Pancreas (tissue), 10 donors: Measurements from ENCODE around the gene LCK. TPM values are rescaled to one million over a fixed set of nuclear protein-coding genes. Genes with fewer than 3 reads are reported as not detected.

Experiments
- ATAC-seq, 4 donors: fragments of 200-7000 bp; cut with Tn5 transposase; one replicate each; pipeline versions ENCODE4 v1.8.0 to v1.9.1; 2020; ENCODE audit warnings: mild to moderate bottlenecking in 4 of 4, moderate library complexity in 4 of 4
- DNase-seq, 6 donors: peaks; one replicate each; pipeline ENCODE4 v3.0.0-alpha.2; 2020
- FAIRE-seq: peaks from 2 replicates; lab custom pipeline; 2012; peaks lifted over from hg19 to GRCh38; lab: Jason Lieb, UNC
- H3K27ac ChIP-seq, 4 donors: fragments of 200-600 bp; sonication (generic); 1 replicate in 3 of 4; 2 replicates in 1 of 4; pipeline versions ENCODE4 v1.5.0 to v1.8.0; 2020
- H3K27me3 ChIP-seq, 4 donors: fragments of 200-600 bp; one replicate each; pipeline ENCODE4 v1.8.0; 2021
- H3K36me3 ChIP-seq, 3 donors: fragments of 200-600 bp; sonication (generic) in 1 of 3; one replicate each; pipeline versions ENCODE4 v1.5.0 to v1.8.0; 2020 to 2021
- H3K4me1 ChIP-seq, 3 donors: fragments of 200-600 bp; one replicate each; pipeline ENCODE4 v1.8.0; 2021
- H3K4me3 ChIP-seq, 4 donors: fragments of 200-600 bp; sonication (generic) in 2 of 4; one replicate each; pipeline versions ENCODE4 v1.5.0 to v1.8.0; 2020 to 2021
- H3K9me3 ChIP-seq, 4 donors: fragments of 200-600 bp; one replicate each; pipeline ENCODE4 v1.8.0; 2021
- CTCF ChIP-seq, 4 donors: fragments of 200-600 bp; sonication (generic) in 3 of 4; IDR thresholded peaks; one replicate each; pipeline versions ENCODE4 v1.5.0 to v1.8.0; 2021; ENCODE audit warnings: antibody characterized with exemption in 4 of 4
- WGBS, 2 donors: extraction: QIAGEN DNeasy Blood & Tissue Kit; methylation state at CpG; one replicate each; pipeline ENCODE4 v1.1.7; 2013; 5-methylcytosine and 5-hydroxymethylcytosine counted together
- intact Hi-C, 3 donors: fragments of 100-400 bp; cut with DNase I; formaldehyde crosslinking; loops; one replicate each; pipeline versions ENCODE4 v1.11.1 to v1.14.2; 2022
- polyA plus RNA-seq, 2 donors: library from polyadenylated mRNA; stranded (reverse); fragments of 200-250 nt; gene quantifications; one replicate each; pipeline ENCODE4 v1.2.3, GENCODE V29; 2013
- total RNA-seq, 6 donors: library from RNA; stranded (reverse); fragmentation: NEBNext Ultra II Directional in 4 of 6; extraction: Animal tissue kit (Norgen Biotek cat#: 25700) in 4 of 6; gene quantifications; one replicate each; pipeline versions ENCODE4 v1.2.1 to v1.2.4, GENCODE V29; 2021 to 2023
- donor health status: healthy with polysubstance abuse.
- donor health status: DM: no; HTN: no; CAD: no; lungs with moderate emphysema.
- donor health status: DM: no; HTN: no; CAD: no.
- donor health status: control.
- donor health status: control.
- donor health status: Bipolar disorder and iron deficiency.
- donor health status: DM: yes; HTN: yes; CAD: no.
- donor health status: DM: no; HTN: no; CAD: no.
- donor health status: DM: no; HTN: no; CAD: no.
- donor health status: DM: yes; HTN: yes; CAD: no.

The LCK gene
- total and polyA plus RNA-seq, 8 donors, result 0.09 to 1.6 (median 0.85) TPM

- TF ChIP-seq CTCF (IDR thresholded peaks at IDR 0.05), result no peak
- H3K4me3 ChIP-seq, result no peak overlapping the region
- FAIRE-seq, result no peak
- no peak for ATAC-seq
- intact Hi-C loops, result no loop called here
- no peaks in the 10 kb centered on the region for H3K4me1 ChIP-seq
- no peak overlapping the region for H3K27ac ChIP-seq
- 92 to 99% methylated on average over 4 of the region's 4 CpGs for WGBS, 2 donors
- H3K27me3 ChIP-seq, result no peaks in the 10 kb centered on the region
- no peaks in the 10 kb centered on the region for H3K36me3 ChIP-seq
- no peaks in the 10 kb centered on the region for H3K9me3 ChIP-seq
- no peak for DNase-seq
Measured at GRCh38 chr1:32263744-32264143, 12.7 kb downstream of the LCK start.

- intact Hi-C loops, result no loop called here
- Histone ChIP-seq H3K9me3 (no peaks in the 10 kb centered on the region), H3K27ac (no peak overlapping the region), H3K4me3 (no peak overlapping the region), H3K36me3 (no peaks in the 10 kb centered on the region), H3K27me3 (no peaks in the 10 kb centered on the region), H3K4me1 (no peaks in the 10 kb centered on the region)
- WGBS, 2 donors, result 93 to 96% methylated on average over 9 of the region's 9 CpGs
- no peak for ATAC-seq
- no peak for DNase-seq
- no peak for FAIRE-seq
- no peak for TF ChIP-seq CTCF (IDR thresholded peaks at IDR 0.05)
Measured at GRCh38 chr1:32265846-32266245, 14.8 kb downstream of the LCK start.

GRCh38 chr1:32266921-32267591 is 16.0 kb downstream of the LCK start:
- FAIRE-seq (no peak), DNase-seq (no peak), ATAC-seq (no peak)
- no peaks in the 10 kb centered on the region for H3K36me3 ChIP-seq
- H3K4me3 ChIP-seq, result no peak overlapping the region
- H3K27me3 ChIP-seq, result no peaks in the 10 kb centered on the region
- WGBS, 2 donors, result 74 to 86% methylated on average over 7 of the region's 7 CpGs
- no peaks in the 10 kb centered on the region for H3K4me1 ChIP-seq
- no peak for TF ChIP-seq CTCF (IDR thresholded peaks at IDR 0.05)
- intact Hi-C loops, result no loop called here
- H3K9me3 ChIP-seq, result no peaks in the 10 kb centered on the region
- no peak overlapping the region for H3K27ac ChIP-seq

DNA sequence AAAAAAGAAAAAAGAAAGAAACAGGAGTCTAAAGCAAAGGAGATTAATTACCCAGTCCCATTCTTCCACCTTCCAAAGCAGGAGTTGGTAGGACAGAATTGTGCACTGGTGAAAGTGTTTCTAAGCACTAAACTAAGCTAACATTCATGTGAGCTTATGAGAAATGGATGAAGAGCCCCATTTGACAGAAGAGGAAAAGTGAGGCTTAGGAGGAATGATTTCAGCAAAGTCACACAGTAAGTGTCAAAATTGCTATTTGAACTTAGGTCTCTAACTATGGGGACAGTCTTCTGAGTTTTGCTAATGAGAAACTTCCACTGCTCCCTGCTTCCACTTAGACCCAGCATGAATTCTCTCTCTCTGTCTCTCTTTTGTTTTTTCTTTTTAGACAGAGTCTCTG is 18.7 kb downstream of the LCK start:
- DNase-seq (no peak), ATAC-seq (no peak), FAIRE-seq (no peak)
- intact Hi-C loops, result no loop called here
- no peak for TF ChIP-seq CTCF (IDR thresholded peaks at IDR 0.05)
- Histone ChIP-seq H3K27ac (no peak overlapping the region), H3K4me3 (no peak overlapping the region), H3K4me1 (no peaks in the 10 kb centered on the region), H3K9me3 (no peaks in the 10 kb centered on the region), H3K36me3 (no peaks in the 10 kb centered on the region), H3K27me3 (no peaks in the 10 kb centered on the region)

GRCh38 chr1:32272557-32273390 is 21.7 kb downstream of the LCK start:
- H3K36me3 ChIP-seq, result no peaks in the 10 kb centered on the region
- ATAC-seq (no peak), FAIRE-seq (no peak), DNase-seq (no peak)
- WGBS, 2 donors, result 67 to 80% methylated on average over 7 of the region's 7 CpGs
- no peaks in the 10 kb centered on the region for H3K27me3 ChIP-seq
- no peak overlapping the region for H3K4me3 ChIP-seq
- no peaks in the 10 kb centered on the region for H3K4me1 ChIP-seq
- intact Hi-C loops, result no loop called here
- TF ChIP-seq CTCF (IDR thresholded peaks at IDR 0.05), result no peak
- H3K27ac ChIP-seq, result no peak overlapping the region
- H3K9me3 ChIP-seq, result no peaks in the 10 kb centered on the region
